ENCODE results near the gene CACNA2D3. TPM values are rescaled to one million over a fixed set of nuclear protein-coding genes. Genes with fewer than 3 reads are reported as not detected.

CACNA2D3 gene
- total RNA-seq, 4 donors from 2014 or later, result 0.27 to 1.5 (median 0.79) TPM

- no peak for DNase-seq (ENCODE audit: low spot score in 2 of 2)
- H3K4me3 ChIP-seq (ENCODE audit: low read depth, poor library complexity, severe bottlenecking), result no peak overlapping the region
- intact Hi-C loops (cut with DNase I; ENCODE audit: low total_unique reads), result no loop called here
- 52 to 66% methylated on average over 5 of the region's 5 CpGs for WGBS, 2 donors
- TF ChIP-seq POLR2A (IDR thresholded peaks at IDR 0.05) (no peak), CTCF (IDR thresholded peaks at IDR 0.05) (no peak)
Observed at GRCh38 chr3:54353946-54354345, 231.6 kb downstream of the CACNA2D3 start.

GRCh38 chr3:54355800-54356199 lies 233.4 kb downstream of the CACNA2D3 start:
- no peak for DNase-seq (ENCODE audit: low spot score in 2 of 2)
- no peak overlapping the region for H3K4me3 ChIP-seq (ENCODE audit: low read depth, poor library complexity, severe bottlenecking)
- 71 to 74% methylated on average over 5 of the region's 5 CpGs for WGBS, 2 donors
- TF ChIP-seq CTCF (IDR thresholded peaks at IDR 0.05) (no peak), POLR2A (IDR thresholded peaks at IDR 0.05) (no peak)
- intact Hi-C loops (cut with DNase I; ENCODE audit: low total_unique reads), result no loop called here

GRCh38 chr3:54356261-54357045 lies 234.1 kb downstream of the CACNA2D3 start:
- TF ChIP-seq CTCF (IDR thresholded peaks at IDR 0.05), result no peak
- no peak for TF ChIP-seq POLR2A (IDR thresholded peaks at IDR 0.05)
- intact Hi-C loops (cut with DNase I; ENCODE audit: low total_unique reads), result no loop called here
- no peak for DNase-seq (ENCODE audit: low spot score in 2 of 2)
- 21 to 26% methylated on average over 6 of the region's 6 CpGs for WGBS, 2 donors
- no peak overlapping the region for H3K4me3 ChIP-seq (ENCODE audit: low read depth, poor library complexity, severe bottlenecking)

- no peak overlapping the region for H3K4me3 ChIP-seq (ENCODE audit: low read depth, poor library complexity, severe bottlenecking)
- intact Hi-C loops (cut with DNase I; ENCODE audit: low total_unique reads), result no loop called here
- no peak for TF ChIP-seq CTCF (IDR thresholded peaks at IDR 0.05)
- no peak for TF ChIP-seq POLR2A (IDR thresholded peaks at IDR 0.05)
- WGBS, 2 donors, result 41 to 47% methylated on average over 5 of the region's 5 CpGs
- no peak for DNase-seq (ENCODE audit: low spot score in 2 of 2)
Observed at GRCh38 chr3:54357301-54357700, 234.9 kb downstream of the CACNA2D3 start.

- intact Hi-C loops (cut with DNase I; ENCODE audit: low total_unique reads), result no loop called here
- DNase-seq (ENCODE audit: low spot score in 2 of 2), result peak; percentile 50 to 83
- H3K4me3 ChIP-seq (ENCODE audit: low read depth, poor library complexity, severe bottlenecking), result no peak overlapping the region
- TF ChIP-seq POLR2A (IDR thresholded peaks at IDR 0.05) (no peak), CTCF (IDR thresholded peaks at IDR 0.05) (no peak)
- 32 to 40% methylated on average over 4 of the region's 4 CpGs for WGBS, 2 donors
Observed at GRCh38 chr3:54358316-54358715, 236.0 kb downstream of the CACNA2D3 start.

Measured in lower leg skin (tissue), 4 donors.